NCI-H2227 (cell line): ENCODE measurements around the gene EEIG1.

ENCODE experiments used
- DNase-seq: peaks from one replicate; lab custom pipeline; 2025; ENCODE audit not compliant: unreplicated experiment; lab: John Stamatoyannopoulos, UW

The EEIG1 gene

GRCh38 chr9:127975376-127976315, 5.1 kb downstream of the EEIG1 start:
- DNase-seq, result no peak

DNA sequence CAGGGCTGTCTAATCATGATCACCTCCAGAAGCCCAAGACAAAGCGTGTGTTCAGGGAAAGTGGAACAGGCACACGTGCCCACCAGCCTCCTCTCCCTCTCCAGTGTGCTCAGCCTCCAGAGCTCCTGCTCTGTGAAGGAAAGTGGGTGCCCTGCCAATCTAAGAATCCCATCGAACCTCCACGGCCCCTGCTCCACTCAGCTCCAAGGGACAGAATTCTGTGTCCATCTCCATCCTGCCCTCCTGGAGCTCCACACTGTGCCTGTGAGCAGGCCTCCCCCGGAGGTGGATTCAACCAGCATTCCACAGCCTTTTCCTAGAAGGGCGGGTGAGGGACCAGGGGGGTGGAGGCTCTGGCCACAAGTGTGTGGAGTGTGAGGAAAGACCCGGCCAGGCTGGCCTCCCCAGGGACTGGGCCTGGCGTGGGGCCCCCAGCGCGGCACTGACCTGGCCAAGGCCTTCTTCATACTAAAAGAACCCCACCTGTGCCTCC, 6.0 kb downstream of the EEIG1 start:
- DNase-seq, result no peak

- DNase-seq, result no peak
Measured at GRCh38 chr9:127974001-127974768, 6.6 kb downstream of the EEIG1 start.

DNA sequence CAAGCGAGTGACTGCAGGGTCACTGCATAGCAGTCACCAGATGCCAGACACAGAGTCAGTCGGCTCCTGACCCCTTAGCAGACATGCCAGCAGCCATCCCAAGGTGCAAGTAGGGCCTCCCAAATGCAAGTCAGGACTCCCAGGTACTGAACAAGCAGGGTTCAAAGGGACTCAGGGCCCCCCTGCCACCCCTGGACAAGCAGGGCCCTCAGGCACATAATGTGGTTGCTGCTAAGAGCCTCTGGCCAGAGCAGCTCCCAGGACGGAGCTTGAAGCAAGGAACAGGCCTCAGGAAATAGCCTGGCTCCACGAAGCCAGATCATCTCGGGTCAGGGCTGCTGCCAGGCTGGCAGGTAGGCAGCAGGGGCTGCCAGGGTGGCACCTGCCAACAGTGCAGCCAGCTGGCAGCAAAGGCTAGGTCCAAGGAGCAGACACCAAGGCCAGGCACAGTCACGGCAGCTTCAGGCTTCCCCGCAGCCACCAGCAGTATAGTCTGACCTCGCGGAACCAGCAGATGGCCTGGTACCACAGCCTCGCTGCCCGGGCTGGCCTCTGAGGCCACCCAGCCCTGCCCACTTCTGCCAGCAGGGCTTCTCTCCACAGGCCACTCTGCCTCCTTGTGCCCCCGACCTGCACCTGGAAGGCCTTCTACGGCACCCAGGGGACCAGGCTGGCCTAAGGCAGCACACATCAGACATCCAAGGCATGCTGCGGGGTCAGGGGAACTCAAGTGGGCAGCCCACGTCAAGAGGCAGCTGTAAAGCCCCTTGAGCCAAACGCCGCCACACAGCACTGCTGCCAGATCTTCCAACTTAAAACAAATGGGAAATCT, 7.4 kb downstream of the EEIG1 start:
- no peak for DNase-seq

GRCh38 chr9:127972236-127972871, 8.4 kb downstream of the EEIG1 start:
- DNase-seq, result no peak

DNA sequence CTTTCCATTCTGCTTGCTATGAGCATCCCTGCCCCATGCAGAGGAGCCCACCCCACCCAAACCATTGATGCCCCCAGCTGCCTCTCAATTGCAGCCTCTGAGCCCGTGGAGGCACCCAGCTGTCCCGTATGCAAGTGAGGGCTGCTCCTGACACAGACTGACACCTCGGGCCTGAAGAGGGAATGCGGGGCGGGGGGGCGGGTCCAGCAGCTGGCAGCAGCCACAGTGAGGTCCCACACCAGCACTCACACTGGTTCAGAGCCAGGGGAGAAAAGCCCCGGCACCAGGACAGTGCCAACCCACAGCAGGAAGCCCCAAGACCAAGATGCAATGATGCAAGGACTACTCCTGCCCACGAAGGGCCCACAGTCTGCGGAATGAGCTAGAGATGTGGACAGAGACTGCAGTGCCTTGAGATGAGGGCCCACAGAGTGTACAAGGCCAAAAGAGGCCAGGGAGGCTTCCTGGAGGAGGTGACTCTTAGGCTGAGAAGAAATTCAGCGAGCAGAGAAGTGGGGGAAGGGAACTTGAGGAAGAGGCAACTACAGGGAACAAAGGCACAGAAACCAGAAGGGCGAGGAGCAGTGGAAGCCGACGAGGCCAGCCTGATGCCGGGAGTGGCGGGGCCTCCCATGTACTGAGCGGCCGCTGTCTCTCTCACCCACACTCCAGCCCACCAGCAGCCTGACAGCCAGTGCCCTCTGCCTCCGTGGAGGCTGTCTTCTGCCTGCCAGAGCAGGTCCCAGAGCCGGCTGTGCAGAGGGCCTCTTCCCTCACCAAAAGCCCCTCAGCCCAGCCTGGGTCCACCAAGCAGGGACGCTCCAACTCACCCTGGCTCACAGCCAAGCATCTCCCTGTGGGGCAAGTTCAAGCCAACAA, 9.2 kb downstream of the EEIG1 start:
- no peak for DNase-seq

GRCh38 chr9:127970401-127971313, 10.1 kb downstream of the EEIG1 start:
- peak; percentile 34 for DNase-seq

DNA sequence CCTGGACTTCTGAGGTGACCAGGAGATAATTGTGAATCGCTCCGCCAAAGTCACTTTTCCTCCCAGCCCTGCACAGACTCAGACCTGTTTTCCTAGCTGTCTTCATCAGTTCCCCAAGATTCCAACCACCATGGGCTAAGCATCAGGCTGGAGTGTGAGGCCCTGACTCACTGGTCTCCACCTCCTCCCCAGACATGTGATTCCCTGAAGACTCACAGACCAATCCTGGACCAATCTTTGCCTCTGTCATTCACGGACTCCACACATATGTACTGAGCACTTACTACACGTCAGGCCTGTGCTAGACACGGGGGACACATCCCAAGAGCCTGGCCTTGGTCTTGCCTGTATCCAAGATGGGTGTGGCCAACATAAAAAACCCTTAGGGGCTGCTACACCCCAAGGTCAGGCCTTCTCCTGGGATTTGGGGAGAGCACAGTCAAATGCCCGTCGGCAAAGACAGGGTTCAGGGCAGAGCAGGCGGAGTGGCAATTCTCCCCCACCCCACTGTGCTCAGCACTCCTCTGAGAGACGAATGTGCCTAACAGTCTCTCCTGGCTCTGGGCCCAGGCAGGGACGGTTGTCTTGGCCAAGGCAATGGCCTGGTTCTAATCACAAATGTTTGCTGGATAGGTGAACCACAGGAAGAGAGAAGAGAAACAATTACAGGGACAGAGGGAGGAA, 11.9 kb downstream of the EEIG1 start:
- no peak for DNase-seq

GRCh38 chr9:127968042-127968441, 12.7 kb downstream of the EEIG1 start:
- DNase-seq, result no peak

- no peak for DNase-seq
Measured at GRCh38 chr9:127967151-127967809, 13.5 kb downstream of the EEIG1 start.

DNA sequence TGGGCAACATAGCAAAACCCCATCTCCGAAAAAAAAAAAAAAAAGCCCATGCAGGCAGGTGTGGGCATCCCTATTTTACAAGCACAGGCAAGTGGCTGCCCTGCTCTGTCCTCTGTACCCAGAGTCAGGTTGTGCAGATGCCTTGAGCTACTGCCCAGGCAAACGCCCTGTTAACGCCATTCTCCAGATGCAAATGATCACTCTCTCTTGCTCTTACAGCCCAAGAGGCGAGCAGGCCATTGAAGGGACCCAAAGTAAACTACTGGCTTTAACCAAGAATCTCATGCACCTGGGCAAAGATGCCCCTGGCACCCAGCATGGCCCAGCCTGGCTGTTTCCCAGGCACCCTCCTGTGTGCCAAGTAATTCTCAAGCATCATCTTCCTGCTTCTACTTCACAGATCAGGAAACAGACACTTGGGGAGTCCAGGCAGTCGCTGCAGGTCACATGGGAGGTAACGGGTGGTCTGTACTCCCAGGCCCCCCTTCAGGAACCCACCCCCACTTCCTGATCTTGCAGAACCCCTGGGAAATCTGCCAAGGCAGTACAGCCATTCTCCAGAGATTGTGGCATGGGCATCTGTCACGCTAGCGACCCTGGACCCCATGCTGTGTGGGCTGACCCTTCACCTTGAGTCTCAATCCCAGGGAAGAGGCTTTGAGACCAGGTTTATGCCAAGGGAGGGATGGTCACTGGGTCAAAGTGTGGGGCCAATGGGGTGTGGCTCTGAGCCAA, 14.2 kb downstream of the EEIG1 start:
- DNase-seq, result no peak

- no peak for DNase-seq
Measured at GRCh38 chr9:127965953-127966352, 14.8 kb downstream of the EEIG1 start.

DNA sequence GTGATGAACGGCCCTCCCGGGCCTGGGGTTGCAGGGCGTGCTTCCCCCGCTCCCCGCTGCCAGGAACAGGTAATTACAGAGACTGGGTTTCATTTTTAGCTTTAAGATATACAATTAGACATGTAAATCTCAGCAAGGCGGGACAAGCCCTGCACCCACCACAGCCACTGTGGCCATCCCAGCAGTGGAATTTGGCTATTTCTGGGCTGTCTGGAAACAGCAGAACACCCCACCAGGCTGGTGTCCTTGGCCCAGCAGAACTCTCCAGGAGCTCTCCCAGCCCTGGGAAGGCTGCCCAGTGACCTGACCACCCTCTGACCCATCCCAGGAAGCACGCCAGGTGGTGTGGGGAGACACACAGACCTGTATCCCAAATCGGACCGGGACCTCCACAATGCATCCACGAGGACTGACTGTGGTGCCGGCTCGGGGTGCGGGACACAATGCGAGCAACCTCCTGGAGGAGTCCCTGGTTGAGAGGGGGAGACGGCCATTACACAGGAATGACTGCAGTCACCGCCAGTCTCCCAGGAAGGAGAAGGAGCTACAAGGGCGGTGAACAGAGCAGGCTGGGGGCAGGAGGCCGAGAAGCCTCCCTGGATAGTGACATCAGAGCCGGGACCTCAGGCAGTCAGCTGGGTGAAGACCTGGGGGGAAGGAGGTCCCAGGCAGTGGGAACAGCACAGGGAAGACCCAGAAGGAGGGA, 17.3 kb downstream of the EEIG1 start:
- DNase-seq, result no peak

- no peak for DNase-seq
Measured at GRCh38 chr9:127963041-127963358, 17.8 kb downstream of the EEIG1 start.

DNA sequence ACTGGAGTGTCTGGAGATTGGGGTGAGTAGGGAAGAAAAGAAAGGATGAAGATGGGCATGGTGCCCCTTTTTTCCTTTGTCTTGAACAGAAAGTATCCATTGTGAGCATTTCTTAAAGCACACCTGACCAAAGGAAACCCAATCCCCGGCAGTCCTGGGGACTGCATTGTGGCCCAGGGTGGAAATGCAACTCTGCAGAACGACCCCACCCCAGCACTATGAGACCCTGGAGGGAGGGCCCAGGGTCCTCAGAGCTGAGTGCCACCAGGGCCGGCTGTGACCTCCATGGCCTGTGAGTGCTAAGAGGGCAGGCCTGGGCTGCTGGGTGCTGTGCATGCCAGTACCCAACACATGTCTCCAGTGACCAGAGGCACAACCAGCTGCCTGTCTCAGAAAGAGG, 18.5 kb downstream of the EEIG1 start:
- no peak for DNase-seq

DNA sequence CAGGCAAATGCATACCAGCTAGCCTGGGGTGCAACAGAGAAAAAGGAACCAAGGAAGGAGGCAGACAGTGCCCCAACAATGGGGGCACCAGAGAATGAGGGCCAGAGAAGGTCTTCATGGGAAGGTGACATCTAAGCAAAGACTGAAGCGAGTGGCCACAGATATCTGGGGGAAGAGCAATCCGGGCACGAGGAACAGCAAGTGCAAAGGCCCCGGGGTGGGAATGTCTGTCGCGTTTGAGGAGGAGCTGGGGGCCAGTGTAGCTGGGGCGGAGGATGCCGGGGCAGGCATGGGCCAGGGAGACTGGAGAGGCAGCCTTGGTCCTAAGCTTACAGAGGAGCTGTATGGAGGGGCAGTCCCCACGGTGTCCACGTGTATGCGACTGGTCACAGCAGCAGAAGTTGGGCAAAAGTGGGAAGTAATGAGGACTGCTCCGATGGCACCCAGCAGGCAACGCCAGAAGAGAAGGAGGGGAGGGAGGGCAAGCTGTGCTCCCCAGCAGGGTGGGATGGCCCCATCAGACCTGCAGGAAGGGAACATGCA, 19.1 kb downstream of the EEIG1 start:
- no peak for DNase-seq
